ENCODE data around the gene NCF2. TPM values are rescaled to one million over a fixed set of nuclear protein-coding genes. Genes with fewer than 3 reads are reported as not detected.
A peak's percentile ranks its signal among the peaks of the same experiment; 100 is the strongest.

The NCF2 gene
- total RNA-seq, 1 donor: not detected

- H3K4me3 ChIP-seq (ENCODE audit: low read depth, low read length): no peak overlapping the region
- no peak for DNase-seq (ENCODE audit: low read depth)
- TF ChIP-seq, protein P1, sequence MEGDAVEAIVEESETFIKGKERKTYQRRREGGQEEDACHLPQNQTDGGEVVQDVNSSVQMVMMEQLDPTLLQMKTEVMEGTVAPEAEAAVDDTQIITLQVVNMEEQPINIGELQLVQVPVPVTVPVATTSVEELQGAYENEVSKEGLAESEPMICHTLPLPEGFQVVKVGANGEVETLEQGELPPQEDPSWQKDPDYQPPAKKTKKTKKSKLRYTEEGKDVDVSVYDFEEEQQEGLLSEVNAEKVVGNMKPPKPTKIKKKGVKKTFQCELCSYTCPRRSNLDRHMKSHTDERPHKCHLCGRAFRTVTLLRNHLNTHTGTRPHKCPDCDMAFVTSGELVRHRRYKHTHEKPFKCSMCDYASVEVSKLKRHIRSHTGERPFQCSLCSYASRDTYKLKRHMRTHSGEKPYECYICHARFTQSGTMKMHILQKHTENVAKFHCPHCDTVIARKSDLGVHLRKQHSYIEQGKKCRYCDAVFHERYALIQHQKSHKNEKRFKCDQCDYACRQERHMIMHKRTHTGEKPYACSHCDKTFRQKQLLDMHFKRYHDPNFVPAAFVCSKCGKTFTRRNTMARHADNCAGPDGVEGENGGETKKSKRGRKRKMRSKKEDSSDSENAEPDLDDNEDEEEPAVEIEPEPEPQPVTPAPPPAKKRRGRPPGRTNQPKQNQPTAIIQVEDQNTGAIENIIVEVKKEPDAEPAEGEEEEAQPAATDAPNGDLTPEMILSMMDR (IDR thresholded peaks at IDR 0.05; ENCODE audit: insufficient read depth, low read depth, low read length): no peak
Observed at GRCh38 chr1:183512450-183512849, 77.8 kb downstream of the NCF2 start.

DNA sequence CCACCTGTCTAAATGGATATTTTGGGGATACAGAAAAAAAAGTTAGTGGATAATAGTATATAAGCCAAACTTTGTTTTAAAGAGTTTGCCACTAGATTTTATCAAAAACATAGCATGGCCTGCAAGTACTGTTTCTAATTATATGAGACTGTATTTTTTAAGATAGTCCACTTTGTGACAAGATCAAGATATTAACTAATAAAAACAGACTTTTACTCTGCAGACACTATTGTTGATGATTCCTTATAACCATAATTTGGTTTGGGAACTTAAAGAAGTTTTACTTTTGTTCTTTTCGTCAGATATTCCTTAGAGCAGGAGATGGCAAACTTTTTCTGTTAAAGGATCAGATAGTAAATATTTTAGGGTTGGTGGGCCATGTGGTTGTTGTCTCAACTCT, 81.6 kb downstream of the NCF2 start:
- DNase-seq (ENCODE audit: low read depth): peak; percentile 11
- TF ChIP-seq, protein P1 (IDR thresholded peaks at IDR 0.05; ENCODE audit: insufficient read depth, low read depth, low read length): no peak
- no peak overlapping the region for H3K4me3 ChIP-seq (ENCODE audit: low read depth, low read length)

DNA sequence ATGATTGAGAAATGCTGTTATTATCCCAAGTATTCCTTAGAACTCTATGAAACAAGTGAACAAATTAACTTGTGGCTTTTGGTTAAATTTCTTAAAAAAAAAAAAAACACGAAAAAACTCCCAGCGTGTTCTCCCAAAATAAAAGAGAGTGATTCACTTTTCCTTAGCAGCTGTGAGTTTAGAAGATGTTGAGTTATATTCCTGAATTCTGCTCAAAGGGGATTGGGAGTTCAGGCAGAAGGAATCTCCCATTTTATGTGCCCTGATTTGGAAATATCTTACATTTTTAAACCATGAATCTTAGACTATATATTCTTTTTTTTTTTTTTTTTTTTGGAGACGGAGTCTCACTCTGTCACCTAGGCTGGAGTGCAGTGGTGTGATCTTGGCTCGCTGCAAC, 83.7 kb downstream of the NCF2 start:
- DNase-seq (ENCODE audit: low read depth): peak; percentile 7

More for the DNA sequence above, 83.7 kb downstream of the NCF2 start:
- TF ChIP-seq, protein P1 (IDR thresholded peaks at IDR 0.05; ENCODE audit: insufficient read depth, low read depth, low read length): no peak
- H3K4me3 ChIP-seq (ENCODE audit: low read depth, low read length): no peak overlapping the region

Other genes starting within 250 kb of the NCF2 start
- gene NMNAT2, start 172.1 kb downstream of the NCF2 start, total RNA-seq: 1.3 and 3.9 TPM in 2 replicates
- 22.9 and 36.7 TPM in 2 replicates for gene SMG7, start 118.0 kb downstream of the NCF2 start, total RNA-seq
- 114 and 288 TPM in 2 replicates for gene ARPC5, start 45.3 kb upstream of the NCF2 start, total RNA-seq
- not detected in 2 replicates for gene APOBEC4, start 62.9 kb upstream of the NCF2 start, total RNA-seq
- gene RGL1, start 214.7 kb upstream of the NCF2 start, total RNA-seq: 33.2 and 44.1 TPM in 2 replicates

All from fibroblast of villous mesenchyme (primary cell).